GM21390 (cell line): Measurements from ENCODE around the gene CFAP74.
"Not testable (repeated sequence)": the region's sequence is repeated elsewhere in the genome, so short reads cannot be mapped to it uniquely, and the experiment has no call there.

Source experiments
- ATAC-seq: cut with Tn5 transposase; IDR thresholded peaks from one replicate; pipeline ENCODE4 v1.9.1; 2021; ENCODE audit not compliant: unreplicated experiment

Gene CFAP74

DNA sequence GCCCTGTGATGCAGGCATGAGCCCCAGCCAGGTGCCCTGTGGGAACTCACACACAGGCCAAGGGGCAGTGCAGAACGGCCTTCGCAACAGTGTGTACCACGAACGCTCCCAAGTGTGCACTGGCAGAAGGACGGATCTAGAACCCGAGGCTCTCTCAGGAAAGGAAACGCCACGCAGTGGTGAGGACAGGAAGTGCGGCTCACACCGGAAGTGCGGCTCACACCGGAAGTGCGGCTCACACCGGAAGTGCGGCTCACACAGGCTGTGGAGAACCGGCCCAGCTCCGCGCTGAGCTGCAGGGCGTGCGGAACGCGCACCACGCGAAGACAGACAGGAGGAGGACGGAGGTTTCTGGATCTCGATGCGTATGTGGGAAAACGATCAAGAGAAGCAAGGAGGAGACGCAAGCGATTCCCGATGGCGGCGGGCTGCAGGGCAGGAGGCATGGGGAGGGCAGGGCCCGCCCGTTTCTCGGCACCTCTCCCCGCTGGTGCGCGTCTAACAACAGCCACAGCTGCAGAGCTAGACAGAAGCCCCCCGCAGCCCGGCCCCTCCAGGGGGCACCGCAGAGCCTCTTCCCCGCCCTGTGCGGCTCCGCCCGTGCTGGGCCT lies 48.6 kb downstream of the CFAP74 start:
- ATAC-seq = no peak

DNA sequence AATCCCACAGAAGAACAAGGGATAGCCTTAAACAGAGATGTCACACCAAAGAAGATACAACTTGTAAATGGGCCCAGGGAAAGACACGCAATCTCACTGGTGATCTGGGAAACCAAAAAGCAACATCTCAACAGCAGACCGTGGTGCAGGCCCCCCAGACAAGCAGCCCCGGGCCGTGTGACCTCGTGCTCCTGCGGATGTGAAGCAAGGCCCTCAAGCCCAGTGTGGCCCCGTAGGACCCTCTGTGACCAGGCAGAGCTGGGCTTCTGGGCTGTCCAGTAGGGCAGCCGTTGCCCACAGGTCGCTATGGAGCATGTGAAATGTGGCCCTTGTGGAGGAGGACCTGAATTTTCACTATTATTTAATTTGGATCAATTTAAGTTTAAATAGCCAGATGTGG lies 49.6 kb downstream of the CFAP74 start:
- no peak for ATAC-seq

DNA sequence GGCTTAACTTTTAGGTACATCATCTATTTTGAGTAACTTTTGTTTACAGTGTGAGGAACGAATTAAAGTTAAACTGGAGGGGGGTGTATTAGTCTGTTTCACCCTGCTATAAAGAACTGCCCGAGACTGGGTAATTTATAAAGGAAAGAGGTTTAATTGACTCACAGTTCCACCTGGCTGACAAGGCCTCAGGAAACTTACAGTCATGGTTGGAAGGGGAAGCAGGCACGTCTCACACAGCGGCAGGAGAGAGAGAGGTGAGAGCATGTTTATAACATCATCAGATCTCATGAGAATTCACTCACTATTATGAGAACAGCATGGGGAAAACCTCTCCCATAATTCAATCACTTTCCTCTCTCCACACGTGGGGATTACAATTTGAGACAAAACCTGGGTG lies 52.6 kb downstream of the CFAP74 start:
- no peak for ATAC-seq

DNA sequence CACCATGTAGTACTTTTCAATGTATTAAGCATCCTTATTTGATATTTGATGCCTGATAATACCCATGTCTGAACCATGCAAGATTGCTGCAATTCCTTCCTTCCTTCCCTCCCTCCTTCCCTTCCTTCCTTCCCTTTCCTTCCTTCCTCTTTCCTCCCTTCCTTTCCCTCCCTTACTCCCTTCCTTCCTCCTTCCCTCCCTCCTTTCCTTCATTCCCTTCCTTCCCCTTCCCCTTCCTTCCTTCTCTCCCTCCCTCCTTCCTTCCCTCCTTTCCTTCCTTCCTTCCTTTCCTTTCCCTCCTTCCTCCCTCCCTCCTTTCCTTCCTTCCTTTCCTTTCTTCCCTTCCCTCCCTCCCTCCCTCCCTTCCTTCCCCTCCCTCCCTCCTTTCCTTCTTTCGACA lies 54.8 kb downstream of the CFAP74 start:
- ATAC-seq = no peak

DNA sequence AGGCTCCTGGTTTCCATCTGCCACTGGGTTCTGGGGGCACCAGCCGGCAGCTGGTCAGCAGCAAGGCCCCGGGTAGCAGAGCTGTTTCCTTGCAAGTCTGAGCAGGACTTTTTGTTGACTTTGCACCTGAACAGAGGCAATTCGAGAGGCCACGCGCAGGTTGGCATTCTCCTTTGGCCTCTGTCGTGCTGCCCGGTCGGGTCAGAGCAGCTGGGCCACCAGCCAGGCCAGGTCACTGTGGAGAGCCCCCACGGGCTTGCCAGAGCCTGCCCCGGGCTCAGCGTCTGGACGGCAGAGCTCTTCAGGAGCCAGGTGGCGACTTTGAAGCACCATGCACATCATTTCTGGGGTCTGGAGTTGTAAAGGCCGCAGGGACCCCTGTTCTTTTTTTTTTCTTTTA lies 56.1 kb downstream of the CFAP74 start:
- no peak for ATAC-seq

DNA sequence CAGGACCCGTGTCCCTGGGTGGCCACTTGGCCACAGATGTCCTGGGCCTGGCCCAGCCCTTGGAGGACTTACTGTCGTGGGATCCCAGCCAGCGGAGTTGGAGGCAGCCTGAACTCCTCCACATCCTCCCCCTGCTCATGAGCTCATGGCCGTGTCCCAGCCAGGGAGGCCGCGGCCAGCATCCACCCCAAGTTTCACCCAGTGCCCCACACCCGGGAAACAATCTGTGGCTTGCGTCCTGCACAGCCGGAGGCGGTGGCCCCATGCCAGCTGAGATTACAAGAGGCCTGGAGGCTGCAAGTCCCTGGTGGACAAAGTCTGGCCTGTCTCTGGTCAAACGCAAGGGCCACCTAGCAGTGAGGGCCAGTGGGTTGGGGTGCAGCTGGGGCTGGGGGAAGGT lies 57.0 kb downstream of the CFAP74 start:
- ATAC-seq = no peak

DNA sequence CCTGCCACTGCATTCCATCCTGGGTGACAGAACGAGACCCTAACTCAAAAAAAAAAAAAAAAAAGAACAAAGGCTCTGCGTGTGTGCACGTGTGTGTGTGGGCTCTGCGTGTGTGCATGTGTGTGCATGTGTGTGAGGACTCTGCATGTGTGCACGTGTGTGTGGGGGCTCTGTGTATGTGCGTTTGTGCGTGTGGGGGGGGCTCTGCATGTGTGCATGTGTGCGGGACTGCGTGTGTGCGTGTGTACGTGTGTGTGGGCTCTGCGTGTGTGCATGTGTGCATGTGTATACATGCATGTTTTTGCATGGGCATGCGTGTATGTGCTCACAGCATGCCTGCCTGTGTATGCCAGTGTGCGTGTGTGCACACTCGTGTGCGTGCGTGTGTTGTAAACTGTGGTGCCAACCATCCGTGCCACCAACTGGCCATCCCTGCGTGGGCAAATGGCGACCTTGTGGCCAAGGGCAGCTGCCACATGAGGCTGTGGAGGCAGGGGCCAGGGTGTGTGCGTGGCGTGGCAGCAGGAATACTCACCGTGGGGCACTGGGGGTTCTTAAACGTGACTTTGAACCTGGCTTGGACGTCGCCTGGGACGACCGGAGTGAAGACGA lies 57.7 kb downstream of the CFAP74 start:
- no peak for ATAC-seq

DNA sequence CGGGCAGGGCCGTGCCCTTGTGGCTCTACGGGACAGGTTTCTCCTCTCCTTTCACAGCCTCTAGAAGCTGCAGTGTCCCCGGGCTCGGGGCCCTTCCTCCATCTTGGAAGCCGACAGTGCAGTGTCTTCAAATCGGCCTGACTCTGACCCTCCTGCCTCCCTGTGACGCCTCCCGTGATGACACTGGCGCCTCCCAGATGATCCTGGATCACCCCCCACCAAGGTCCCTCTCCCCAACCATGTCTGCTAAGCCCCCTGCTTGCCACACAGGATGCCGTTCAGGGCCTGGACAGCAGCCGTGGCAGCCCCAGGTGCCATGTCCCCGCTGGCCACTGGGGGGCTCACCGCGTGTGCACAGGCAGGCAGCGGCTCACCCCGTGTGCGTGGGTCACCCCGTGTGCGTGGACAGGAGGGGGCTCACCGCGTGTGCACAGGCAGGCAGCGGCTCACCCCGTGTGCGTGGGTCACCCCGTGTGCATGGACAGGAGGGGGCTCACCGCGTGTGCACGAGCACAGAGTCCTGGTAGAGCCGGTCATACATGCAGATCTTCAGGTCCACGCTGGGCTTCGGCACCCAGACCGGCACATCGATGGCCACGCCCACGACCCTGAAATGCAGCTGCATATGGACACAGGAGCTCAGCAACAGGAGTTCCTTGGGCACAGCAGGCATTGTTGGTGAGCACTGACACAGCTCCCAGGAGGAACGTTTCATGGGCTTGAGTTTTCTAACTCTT lies 59.6 kb downstream of the CFAP74 start:
- no peak for ATAC-seq

DNA sequence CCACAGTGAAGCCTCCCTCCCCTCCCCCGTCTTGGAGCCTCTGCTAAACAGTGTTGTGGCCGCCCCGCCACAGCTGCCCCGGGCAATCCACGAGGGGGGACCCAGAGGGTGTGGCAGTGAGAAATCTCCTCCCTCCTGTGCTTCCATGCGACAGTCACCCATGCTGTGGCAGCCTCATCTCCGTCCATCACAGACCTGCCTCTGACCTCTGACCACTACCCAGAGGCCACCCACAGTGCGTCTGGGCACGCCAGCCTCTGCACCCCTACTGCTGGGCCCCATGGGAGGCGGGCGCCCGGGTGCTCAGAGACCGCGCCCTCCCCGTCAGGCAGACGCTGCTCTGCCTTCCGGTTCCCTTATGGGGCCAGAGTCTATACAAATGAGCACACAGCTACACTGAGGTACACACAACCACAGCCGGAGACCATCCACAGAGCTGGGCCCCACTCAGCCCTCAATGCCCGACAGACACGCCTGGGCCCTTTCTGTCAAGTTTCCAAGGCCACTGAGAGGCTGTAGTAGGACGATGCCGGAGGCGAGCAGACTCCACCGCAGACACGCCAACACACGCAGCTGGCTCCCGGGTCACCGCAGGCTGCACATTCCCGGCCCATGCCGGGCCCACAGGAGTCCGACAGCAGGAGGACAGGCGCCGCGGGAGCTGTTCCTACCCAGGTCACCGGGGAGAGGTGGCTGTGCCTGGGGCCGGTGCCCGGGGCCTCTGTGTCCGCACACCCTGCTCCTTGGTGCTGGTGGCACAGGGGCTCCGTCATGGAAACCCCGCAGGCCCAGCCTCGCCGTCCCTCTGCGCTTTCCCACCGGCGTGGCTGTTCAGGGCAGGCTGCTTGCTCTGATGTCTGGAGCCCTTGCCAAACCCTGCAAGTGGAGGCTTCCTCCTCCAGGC lies 60.6 kb downstream of the CFAP74 start:
- ATAC-seq = no peak

DNA sequence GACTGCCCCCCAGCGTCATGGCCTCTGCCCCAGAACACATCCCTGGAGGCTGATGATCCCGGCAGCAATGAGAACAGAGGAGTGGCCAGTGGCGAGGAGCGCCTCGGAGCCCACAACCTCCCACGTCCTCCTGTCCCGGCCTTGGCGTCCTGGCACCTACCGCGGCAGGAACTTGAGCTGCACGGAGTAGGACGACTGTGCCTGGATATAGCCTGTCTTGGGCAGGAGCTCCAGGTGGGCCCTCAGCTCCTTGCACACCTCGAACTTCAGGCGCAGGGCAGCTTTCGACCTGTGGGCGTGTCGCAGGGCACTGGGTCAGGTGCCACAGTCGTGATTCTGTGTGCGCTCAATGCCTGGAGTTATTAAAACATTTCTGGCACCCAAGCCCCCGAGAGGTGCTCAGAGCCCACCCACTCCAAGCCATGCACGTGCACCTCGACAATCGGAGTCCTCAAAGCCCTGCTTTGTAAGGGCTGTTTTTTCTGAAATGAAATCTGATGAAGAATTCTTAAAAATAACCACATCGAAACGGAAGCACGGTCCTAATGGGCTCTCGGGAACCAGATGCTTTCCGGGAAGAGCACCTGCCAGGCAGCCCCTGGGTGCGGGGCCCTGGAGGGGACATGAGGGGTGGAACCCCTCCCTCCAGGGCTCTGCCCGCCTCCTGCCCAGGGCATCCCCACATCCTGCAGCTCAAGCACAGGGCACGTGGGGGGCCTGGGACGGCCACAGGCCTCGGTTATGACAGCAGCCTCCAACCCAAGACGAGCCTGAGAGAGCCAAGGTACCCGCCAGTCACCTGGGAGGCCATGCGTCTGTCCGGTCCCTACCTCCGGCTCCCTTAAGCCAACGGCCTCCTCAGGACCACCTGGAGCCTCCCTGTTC lies 61.5 kb downstream of the CFAP74 start:
- ATAC-seq = no peak

DNA sequence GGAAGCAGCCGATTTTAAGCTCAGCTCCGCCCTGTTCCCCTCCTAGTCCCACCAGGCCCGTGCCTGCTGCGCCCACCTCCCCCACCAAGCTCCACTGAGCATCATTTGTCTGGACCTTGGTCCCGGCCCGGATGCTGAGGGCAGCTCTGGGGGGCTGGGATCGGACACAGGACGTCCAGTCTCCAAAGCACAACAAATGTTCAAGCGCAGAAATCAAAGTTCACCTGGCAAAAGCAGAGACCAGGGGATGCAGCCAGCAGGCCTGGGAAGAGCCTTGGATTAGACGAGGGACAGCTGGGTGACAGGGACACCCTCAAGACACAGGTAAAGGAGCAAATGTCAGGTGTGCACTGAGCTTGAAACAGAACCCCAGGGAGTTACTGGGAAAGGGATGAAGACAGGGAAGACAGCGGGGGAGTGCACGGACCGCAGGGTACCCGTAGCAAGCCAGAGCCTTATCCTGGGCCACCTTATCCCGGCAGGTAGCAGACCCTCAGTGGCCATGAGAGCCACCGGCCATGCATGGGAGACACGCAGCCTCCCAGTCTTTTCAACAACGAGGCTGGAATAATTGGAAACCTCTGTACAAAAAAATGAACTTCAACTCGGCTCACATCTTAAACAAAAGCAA lies 62.3 kb downstream of the CFAP74 start:
- no peak for ATAC-seq

DNA sequence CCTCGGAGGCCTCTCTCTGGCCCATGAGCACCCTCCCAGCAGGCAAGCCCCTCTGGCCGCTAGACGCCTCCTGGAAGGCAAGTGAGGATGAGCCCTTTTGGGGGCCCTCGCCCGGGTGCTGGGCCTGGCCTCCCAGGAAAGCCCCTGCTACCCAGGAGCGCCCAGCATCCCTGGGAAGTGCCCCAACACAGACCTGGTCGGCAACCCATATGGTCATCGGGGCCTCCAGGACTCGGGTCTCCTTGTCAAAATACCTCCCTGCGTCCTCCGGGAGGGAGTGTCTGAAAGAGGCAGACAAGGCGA lies 63.5 kb downstream of the CFAP74 start:
- ATAC-seq = no peak

DNA sequence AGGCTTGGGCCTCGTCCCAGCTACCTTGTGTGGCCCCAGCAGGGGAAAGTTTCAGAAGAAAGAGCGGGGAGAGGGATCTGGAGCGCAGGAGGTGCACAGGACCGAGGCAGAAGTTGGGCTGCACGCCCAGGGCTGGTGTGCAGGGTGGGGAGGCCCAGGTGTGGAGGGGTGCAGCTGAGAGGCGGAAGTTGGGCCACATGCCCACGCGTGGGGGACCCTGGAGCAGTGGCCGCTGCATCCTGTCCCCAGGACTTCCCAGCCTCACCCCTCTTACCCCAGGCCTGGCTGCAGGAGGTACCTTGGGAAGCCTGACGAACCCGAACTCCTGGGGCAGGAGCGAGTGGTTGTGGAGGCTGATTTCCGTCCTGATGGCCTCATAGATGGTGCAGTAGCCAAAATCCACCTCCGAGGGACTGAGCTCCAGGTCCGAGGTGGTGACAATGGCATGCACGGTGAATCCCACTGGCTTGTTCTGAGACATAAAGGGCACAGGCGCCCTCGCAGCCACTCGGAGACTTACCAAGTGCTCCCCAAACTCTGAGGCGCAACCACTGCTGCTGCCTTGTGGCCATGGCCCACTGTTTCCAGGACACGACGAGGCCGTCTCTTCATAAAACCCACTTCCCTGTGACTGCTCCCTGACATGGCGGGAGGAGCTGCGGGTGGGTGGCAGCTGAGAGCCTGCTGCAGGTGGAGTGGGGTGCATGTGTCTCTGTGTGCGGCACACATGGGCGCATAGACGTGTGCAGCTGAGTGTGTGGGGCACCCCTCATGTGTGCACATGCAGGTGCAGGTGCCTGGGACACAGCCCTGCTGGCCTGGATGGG lies 64.1 kb downstream of the CFAP74 start:
- ATAC-seq = no peak

DNA sequence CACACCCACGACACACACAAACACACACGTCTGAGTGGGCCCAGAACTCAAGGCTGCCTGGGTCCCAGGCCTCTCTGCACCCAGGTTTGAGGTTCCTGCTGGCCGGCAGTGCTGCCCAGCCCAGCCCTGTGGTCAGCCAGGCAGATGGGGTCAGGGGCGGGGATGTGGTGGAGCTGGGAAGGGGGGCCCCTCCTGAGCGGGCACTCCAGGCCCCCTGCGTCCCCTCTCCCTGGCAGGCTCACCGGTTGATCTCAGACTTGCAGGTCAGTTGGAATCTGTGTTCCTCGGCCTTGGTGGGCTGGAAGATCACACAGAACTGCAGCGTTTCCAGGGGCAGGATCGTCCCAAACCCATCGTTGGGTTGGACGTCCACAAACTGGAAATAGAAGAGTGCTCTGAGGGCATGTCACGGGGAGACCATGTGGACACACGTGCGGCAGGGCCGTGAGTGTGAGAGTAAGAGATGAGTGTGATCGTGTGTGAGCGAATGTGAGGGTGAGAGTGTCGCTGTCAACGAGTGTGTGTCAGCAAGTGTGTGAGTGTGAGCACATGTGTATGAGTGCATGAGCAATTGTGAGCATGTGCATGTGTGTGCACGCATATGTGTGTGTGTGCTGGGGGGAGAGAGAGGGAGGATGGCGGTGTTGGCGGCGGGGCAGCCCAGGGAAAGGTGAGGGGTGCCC lies 64.8 kb downstream of the CFAP74 start:
- ATAC-seq = no peak

DNA sequence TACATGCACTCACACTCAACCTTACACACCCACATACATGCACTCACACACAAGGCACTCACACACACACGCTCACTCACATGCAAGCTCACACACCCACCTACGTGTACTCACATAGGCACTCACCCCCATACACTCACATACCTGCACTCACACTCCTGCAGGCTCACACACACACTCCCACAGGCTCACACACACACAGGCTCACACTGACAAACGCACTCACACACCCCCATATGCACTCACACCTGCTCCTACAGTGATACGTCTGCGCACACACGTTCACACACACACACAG lies 65.4 kb downstream of the CFAP74 start:
- ATAC-seq = no peak

DNA sequence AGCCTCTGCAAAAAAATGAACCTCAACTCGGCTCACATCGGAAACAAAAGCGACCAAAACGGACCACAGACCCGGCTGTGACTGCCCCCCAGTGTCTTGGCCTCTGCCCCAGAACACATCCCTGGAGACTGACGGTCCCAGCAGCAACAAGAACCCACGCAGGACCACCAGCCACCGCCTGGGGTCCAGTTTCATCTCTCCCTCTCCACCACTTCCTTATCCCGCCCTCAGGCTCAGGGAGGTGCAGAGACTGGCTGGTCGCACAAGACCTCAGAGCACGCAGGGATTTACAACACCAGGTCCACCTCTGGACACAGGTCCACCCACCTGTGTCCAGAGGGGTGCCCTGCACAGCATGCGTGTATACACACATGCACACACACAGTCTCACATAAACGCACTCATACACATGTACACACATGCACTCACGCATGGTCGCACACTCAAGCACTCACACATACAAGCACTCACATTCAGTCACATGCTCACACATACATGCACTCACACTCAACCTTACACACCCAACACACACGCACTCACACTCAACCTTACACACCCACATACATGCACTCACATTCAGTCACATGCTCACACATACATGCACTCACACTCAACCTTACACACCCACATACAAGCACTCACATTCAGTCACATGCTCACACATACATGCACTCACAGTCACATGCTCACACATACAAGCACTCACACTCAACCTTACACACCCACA lies 65.9 kb downstream of the CFAP74 start:
- ATAC-seq = no peak

DNA sequence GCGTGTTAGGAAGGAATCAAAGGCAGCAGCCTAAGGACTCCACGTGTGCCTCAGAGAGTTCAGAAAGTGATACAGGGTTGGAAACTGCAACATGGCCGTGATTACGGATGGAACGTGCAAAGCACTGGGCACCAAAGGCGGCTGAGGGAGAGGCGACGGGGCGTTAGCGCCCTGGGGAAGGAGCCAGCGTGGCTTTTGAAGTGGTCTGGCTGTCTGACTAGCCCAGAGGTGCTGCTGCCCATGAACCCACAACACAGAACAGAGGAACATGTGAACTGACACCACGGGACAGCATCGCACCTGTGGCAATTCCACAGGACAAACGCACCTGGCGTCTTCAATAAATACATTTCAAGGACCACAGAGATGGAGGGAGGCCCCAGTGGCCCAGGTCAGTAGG lies 66.5 kb downstream of the CFAP74 start:
- no peak for ATAC-seq

DNA sequence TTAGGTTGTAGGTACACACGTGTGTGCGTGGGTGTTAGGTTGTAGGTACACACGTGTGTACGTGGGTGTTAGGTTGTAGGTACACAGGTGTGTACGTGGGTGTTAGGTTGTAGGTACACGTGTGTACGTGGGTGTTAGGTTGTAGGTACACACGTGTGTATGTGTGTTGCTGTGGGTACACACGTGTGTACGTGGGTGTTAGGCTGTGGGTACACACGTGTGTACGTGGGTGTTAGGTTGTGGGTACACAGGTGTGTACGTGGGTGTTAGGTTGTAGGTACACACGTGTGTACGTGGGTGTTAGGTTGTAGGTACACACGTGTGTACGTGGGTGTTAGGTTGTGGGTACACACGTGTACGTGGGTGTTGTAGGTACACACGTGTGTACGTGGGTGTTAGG lies 68.7 kb downstream of the CFAP74 start:
- not testable (repeated sequence) for ATAC-seq
